GM21447 (cell line): Measurements from ENCODE around the gene CDKN2A.
A peak's percentile ranks its signal among the peaks of the same experiment; 100 is the strongest.

Source experiments
- ATAC-seq: cut with Tn5 transposase; IDR thresholded peaks from one replicate; pipeline ENCODE4 v1.9.1; 2021; ENCODE audit not compliant: unreplicated experiment

CDKN2A gene

DNA sequence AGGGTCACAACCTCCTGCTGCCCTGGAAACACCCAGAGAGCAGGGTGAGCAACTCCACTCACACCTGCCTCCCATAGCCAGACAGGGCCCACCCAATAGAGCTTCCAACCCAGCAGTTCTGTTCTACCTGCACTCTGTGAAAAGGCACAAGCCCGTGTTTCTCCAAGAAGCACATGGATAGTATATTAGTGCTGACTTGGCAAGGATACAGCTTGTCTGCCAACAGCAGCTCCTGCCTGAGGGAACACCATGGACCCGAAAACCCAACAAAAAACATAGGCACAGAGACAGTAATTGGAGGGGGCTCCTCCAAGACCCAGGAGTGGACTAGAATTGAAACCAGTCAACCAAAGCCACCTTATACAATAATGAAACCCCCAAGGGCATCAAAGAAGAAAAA is 48.6 kb downstream of the CDKN2A start:
- no peak for ATAC-seq

DNA sequence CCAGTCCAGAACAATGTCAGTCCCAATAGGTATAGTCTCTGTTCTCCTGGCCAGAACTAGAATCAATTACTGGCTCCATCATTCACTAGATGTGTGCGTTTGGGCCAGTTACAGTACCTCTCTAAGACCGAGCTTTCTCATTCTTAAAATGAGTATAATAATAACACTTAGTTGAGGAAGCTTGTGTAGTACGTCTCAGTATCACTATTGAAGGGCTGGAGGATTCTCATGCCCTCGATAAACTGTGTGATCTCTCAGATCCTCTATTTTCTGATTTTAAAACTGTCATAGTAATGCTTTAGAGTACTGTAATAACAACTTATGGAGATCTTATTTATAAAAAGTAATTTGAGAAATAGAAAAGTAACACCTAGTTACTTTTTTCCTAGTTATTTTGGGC is 50.7 kb downstream of the CDKN2A start:
- no peak for ATAC-seq

DNA sequence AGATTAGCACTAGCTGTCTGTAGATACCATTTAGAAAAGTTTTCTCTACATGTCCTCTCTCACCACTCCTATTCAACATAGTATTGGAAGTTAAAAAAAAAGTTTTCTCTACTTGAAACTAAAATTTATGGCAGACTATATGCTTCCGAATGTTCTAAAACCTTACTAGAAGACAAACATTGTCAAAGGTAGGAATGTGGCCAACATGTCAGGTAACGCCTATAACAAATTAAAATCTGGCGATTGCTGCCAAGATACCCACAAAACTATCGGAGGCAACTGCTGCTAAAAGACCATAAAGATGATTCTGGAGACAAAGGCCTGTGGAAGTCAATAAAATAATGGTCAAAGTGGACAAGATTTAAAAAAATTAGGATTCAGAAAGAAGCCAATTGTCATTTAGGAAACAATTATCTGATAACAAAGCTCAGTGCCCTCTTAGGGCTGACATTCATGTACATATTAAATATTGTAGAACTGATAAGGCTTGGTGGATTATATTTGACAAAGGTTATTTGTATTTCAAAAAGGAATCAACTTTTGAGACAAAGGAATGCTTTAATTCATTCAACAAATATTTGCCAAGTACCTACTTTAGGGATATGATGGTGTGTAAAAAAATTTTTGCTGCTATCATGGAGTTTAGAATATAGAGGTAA is 52.7 kb downstream of the CDKN2A start:
- ATAC-seq = no peak

DNA sequence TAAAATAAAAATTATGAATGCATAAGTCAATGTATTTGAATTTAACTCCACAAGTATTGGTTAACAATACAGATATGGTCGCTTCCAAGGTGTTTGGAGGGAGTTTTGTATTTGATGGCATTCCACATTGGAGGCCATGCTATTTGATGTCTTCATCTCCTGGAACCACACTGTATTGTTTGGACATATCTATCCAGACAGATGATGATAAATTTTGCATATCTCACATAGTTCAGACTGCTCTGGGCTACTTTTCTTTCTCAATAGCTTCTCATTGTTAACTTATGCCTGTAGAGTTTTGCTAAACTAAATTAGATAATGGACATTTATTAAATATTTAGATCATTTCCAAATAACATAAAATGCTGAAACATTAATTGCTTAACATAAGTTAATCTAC is 58.0 kb downstream of the CDKN2A start:
- no peak for ATAC-seq

DNA sequence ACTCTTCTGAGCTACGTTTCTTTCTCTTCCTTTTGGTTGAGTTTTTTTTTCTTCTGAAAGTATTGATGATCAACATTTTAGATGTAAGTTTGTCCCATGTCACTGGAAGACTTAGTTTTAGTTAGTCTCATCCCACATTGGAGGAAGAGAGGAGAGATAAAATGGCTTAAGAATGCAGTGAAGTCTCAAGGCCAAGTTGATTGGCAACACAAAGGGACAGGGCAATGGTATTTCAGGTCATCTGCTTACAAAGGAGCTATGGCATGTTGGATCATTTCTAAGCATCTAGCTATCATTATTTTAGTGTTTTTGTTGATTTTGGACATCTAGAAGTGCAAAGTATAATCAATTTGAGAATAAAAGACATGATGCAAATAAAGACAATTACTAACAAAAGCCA is 58.6 kb downstream of the CDKN2A start:
- no peak for ATAC-seq

DNA sequence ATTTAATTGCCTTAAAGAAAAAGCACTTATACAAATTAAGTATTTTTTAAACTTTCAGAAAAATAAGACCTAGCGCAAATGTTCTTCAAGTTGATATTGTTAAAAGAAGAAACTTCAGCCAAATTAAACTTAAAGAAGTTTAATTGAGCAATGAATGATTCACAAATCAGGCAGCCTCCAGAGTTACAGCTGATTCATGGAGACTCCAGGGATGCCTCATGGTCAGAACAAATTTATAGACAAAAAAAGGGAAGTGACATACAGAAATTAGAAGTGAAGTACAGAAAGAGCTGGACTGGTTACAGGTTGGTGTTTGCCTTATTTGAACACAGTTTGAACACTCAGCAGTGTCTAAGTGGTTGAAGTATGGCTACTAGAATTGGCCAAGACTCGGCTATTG is 60.3 kb downstream of the CDKN2A start:
- no peak for ATAC-seq

DNA sequence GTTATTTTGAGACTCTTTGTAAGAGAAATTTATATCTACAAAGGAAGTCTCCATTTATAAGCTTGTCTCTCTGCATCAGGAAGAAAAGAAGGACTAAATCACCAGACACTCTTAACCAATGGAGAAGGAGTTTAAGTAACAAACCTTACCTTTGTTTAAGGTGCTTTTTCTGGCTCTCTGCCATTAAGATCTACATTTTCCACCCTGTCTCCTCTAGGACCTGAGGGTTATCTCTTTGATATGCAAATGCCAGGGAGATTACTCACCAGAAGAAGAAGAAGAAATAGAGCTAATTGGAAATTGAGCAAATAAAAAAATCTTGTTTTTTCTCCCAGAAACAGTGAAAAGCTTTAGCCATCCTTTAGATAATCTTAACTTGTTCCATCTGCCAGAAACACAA is 60.9 kb downstream of the CDKN2A start:
- ATAC-seq = no peak

DNA sequence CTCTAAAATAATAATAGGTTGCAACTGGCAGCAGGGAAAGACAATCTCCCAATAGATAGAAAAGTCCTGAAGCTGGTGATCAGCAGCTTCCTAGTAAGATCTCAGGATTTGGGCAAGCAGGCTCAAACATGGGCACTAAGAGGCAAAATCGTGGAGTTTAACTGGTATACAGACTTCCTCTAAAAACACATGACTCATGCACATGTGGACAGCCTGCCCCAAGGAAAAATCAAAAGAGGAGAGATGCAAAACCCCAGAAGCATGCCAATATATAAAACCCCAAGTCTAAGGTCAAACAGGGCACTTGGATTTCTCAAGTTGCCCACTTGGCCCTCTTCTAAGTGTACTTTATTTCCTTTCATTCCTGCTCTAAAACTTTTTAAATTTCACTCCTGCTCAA is 62.8 kb downstream of the CDKN2A start:
- ATAC-seq = no peak

DNA sequence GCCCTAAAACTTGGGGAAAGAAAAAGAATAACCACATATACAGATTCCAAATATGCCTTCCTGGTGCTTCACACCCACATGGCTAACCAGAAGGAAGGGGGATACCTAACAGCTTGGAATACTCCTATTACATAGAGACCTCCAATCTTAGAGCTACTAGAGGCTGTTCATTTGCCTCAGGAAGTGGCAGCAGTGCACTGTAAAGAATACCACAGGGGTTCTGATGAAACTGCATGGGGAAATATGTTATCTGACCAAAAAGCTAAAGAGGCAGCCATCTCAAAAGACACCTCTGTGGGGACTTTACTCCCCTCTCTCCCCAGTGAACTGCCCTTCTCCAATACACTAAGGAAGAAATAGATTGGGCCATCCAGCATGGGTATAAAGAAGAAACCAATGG is 66.4 kb downstream of the CDKN2A start:
- ATAC-seq = no peak

DNA sequence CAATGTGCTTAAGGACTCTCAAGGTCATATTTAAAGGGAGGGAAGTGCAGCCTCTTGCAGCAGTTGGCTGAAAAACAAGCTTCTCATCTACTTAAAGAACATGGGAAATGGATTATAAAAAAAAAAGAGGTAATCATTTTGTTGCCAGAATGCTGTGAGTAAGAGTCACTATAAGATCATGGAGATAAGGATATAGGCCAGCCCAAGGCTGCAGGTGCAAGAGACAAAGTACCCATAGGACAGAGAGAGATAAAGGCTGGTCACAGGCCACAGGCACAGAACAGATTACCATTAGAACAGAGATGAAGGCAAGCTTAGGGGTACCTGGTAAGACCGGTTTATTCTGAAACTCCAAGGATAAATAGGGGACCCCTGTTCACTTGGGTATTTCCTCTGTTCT is 70.5 kb downstream of the CDKN2A start:
- ATAC-seq = no peak

DNA sequence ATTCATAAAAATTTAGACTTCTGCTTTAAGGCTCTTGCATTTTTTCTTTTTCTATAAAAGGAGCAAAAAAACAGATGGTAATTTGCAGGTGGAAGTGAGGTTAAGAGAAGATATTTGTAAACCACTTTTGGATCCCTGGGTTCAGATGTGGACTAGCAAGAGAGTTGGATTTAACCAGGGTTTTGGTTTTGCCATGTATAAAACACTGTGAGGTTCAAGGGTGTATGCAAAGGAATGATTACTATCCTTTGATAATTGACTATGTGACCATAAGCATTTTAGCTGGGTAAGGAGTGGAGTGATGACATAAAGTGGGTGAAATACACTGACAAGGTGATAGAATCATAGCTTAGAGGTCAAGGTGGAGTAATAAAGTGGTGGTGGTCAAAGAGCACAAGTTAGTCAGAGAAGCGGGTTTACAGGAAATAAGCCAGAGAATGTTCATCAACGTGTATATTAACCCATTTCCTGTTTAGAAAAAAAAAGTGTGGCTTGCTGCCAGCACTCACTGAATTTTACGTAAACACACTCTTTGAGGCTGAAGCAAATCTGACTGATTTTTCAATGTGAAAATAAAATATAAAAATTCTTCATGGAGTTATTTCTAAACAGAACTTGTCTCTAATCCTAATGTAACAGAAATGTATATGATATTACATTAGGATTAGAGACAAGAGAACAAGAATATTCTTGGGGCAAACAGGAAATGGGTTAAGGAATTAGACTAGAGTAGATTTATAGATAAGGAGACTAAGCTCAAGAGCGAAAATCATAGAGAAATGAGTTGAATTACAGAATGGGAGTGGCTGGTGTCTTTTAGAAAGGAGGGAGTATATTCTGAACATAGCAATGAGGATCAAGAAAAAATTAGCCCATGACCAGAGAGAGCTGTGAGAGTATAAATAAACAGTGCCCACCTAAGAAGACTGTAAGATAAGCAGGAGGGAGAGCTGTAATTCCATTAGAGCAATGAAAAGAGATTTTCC is 74.5 kb downstream of the CDKN2A start:
- peak; percentile 94 for ATAC-seq
